ENCODE results near the gene PADI2.

DNA sequence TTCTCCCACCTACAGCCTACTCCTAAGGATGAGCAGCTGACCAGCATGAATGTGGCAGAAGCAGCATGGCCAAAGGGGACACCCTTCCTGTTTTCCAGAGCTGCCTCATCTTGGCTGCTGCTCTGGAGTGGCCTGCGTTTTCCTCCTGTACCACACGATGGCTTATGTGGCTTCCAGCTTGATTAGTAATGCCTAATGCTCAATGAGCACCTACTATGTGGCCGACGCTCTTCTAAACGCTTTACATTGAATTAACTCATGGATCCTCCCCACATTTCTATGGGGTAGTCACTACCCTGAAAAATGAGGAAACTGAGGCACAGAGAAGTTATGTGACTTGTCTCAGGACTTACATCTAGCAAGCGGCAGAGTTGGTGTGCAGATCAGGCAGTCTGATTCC is 47.5 kb downstream of the PADI2 start:
- TF ChIP-seq CTBP1 (IDR thresholded peaks at IDR 0.05; ENCODE audit: borderline replicate concordance): no peak
- no peak for TF ChIP-seq NFRKB (IDR thresholded peaks at IDR 0.05)
- TF ChIP-seq FOXM1 (IDR thresholded peaks at IDR 0.05; ENCODE audit: borderline replicate concordance): no peak
- no peak for TF ChIP-seq FOXA1 (IDR thresholded peaks at IDR 0.05)
- TF ChIP-seq HDGF (IDR thresholded peaks at IDR 0.05; ENCODE audit: borderline replicate concordance): no peak
- TF ChIP-seq FOXK2 (IDR thresholded peaks at IDR 0.05): no peak
- TF ChIP-seq SP1 (IDR thresholded peaks at IDR 0.05): no peak
- no peak for TF ChIP-seq LEF1 (IDR thresholded peaks at IDR 0.05; ENCODE audit: borderline replicate concordance)
